A673 (cell line): ENCODE measurements around the gene FBXO11. TPM values are rescaled to one million over a fixed set of nuclear protein-coding genes. Genes with fewer than 3 reads are reported as not detected.

Source experiments
- BruUV-seq: library from RNA; stranded (reverse); fragments of 400-500 nt; replicated peaks from 2 replicates; lab custom pipeline; 2021; lab: Mats Ljungman, UMichigan
- CTCF ChIA-PET: fragments of 300-600 bp; sonication (Branson Sonifier 250); formaldehyde crosslinking; loops from one replicate; lab custom pipeline; 2022; ENCODE audit warnings: antibody characterized with exemption; lab: Charles Lee
- POLR2A ChIA-PET: fragments of 300-600 bp; sonication (Branson Sonifier 250); formaldehyde crosslinking; loops from one replicate; lab custom pipeline; 2022; ENCODE audit warnings: antibody characterized with exemption; ENCODE audit not compliant: low non-redundant PET; lab: Charles Lee
- DNase-seq: peaks from one replicate; pipeline ENCODE4 v3.0.0-alpha.2; 2015; ENCODE audit warnings: low spot score
- H3K27ac ChIP-seq: fragments of 200-600 bp; sonication (generic); 2 replicates; pipeline ENCODE4 v1.5.1; 2016; ENCODE audit warnings: mixed run types, low read depth, mild to moderate bottlenecking, mixed read lengths, antibody characterized with exemption, low read length; ENCODE audit not compliant: poor library complexity, severe bottlenecking
- H3K27me3 ChIP-seq: fragments of 200-600 bp; sonication (generic); replicated peaks from 2 replicates; pipeline ENCODE4 v1.6.1; 2017; ENCODE audit warnings: mixed run types, low read depth, mild to moderate bottlenecking, mixed read lengths, antibody characterized with exemption, low read length; ENCODE audit not compliant: insufficient read depth, poor library complexity
- H3K36me3 ChIP-seq: fragments of 200-600 bp; sonication (generic); 2 replicates; pipeline ENCODE4 v1.6.1; 2016; ENCODE audit warnings: mixed run types, mild to moderate bottlenecking, mixed read lengths, antibody characterized with exemption, low read length; ENCODE audit not compliant: insufficient read depth, poor library complexity, severe bottlenecking
- H3K4me1 ChIP-seq: fragments of 200-600 bp; sonication (generic); 2 replicates; pipeline ENCODE4 v1.6.1; 2017; ENCODE audit warnings: mixed run types, mild to moderate bottlenecking, mixed read lengths, antibody characterized with exemption, low read length; ENCODE audit not compliant: insufficient read depth, poor library complexity, severe bottlenecking
- H3K4me3 ChIP-seq: fragments of 200-600 bp; sonication (generic); 2 replicates; pipeline ENCODE4 v1.5.1; 2016; ENCODE audit warnings: low read depth, mixed run types, mild to moderate bottlenecking, mixed read lengths, low read length; ENCODE audit not compliant: poor library complexity, severe bottlenecking
- H3K9me3 ChIP-seq: fragments of 200-600 bp; sonication (generic); 2 replicates; pipeline ENCODE4 v1.6.1; 2016; ENCODE audit warnings: mixed run types, low read depth, mild to moderate bottlenecking, mixed read lengths, antibody characterized with exemption, low read length; ENCODE audit not compliant: poor library complexity, severe bottlenecking
- EZH2 ChIP-seq: fragments of 200-600 bp; sonication (generic); IDR thresholded peaks from 2 replicates; pipeline ENCODE4 v1.6.1; 2017; ENCODE audit warnings: borderline replicate concordance, low read depth, mild to moderate bottlenecking, mixed read lengths, antibody characterized with exemption, low read length; ENCODE audit not compliant: poor library complexity, severe bottlenecking
- intact Hi-C: fragments of 100-400 bp; cut with micrococcal nuclease; formaldehyde crosslinking; loops from one replicate; pipeline ENCODE4 v1.10.0; 2022; ENCODE audit not compliant: unreplicated experiment
- total RNA-seq: library from RNA; stranded (reverse); gene quantifications from 2 replicates; pipeline ENCODE4 v1.2.3, GENCODE V29; 2021
- TF ChIP-seq, protein P1 (sequence below): fragments of 300-800, 200-600 bp; sonication (generic); conservative IDR thresholded peaks from 2 replicates; pipeline ENCODE4 v1.5.1; 2017; ENCODE audit warnings: low read depth, mild to moderate bottlenecking, antibody characterized with exemption, low read length, moderate library complexity, mixed read lengths

Gene FBXO11
- total RNA-seq, 1 experiment from 2014 or later, result 84.0 TPM

GRCh38 chr2:47833516-47833968 lies 72.8 kb downstream of the FBXO11 start:
- Histone ChIP-seq H3K27ac (no peak overlapping the region), H3K4me3 (no peak overlapping the region), H3K4me1 (no peaks in the 10 kb centered on the region), H3K36me3 (peaks cover 71% of the 10 kb centered on the region), H3K9me3 (no peaks in the 10 kb centered on the region), H3K27me3 (no peaks in the 10 kb centered on the region)
- TF ChIP-seq, protein P1, sequence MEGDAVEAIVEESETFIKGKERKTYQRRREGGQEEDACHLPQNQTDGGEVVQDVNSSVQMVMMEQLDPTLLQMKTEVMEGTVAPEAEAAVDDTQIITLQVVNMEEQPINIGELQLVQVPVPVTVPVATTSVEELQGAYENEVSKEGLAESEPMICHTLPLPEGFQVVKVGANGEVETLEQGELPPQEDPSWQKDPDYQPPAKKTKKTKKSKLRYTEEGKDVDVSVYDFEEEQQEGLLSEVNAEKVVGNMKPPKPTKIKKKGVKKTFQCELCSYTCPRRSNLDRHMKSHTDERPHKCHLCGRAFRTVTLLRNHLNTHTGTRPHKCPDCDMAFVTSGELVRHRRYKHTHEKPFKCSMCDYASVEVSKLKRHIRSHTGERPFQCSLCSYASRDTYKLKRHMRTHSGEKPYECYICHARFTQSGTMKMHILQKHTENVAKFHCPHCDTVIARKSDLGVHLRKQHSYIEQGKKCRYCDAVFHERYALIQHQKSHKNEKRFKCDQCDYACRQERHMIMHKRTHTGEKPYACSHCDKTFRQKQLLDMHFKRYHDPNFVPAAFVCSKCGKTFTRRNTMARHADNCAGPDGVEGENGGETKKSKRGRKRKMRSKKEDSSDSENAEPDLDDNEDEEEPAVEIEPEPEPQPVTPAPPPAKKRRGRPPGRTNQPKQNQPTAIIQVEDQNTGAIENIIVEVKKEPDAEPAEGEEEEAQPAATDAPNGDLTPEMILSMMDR, result no peak
- TF ChIP-seq EZH2, result no peak
- ChIA-PET CTCF (no interaction called here), POLR2A (no interaction called here)
- DNase-seq, result no peak
- intact Hi-C loops, result no loop called here
- no TSS peak for BruUV-seq

DNA sequence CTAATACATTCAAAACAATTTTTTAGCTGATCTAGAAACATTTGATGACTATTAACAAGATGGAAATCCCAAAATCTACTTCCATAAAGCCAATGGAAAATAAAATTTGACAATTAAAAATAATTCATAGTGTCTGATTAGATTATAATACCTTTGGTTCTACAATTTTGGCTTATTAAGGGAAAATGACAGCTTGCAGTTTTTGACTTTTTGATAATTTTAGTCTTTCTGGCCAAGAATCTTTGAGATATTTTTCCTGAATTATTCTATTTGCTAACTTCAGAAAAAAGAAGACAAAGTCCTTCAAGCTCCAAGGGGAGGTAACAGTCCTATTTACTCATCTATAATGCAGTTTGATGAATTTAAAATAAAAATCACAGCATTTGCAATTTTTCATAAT lies 83.8 kb downstream of the FBXO11 start:
- Histone ChIP-seq H3K27me3 (no peaks in the 10 kb centered on the region), H3K4me1 (no peaks in the 10 kb centered on the region), H3K4me3 (no peak overlapping the region), H3K27ac (no peak overlapping the region), H3K9me3 (no peaks in the 10 kb centered on the region), H3K36me3 (peaks cover 61% of the 10 kb centered on the region)
- intact Hi-C loops, result no loop called here
- ChIA-PET POLR2A (interaction anchor here (0.6 kb wide), 1 partner anchor 277 kb away, joined by 3 read pairs; no protein-coding TSS in a partner anchor), CTCF (no interaction called here)
- no peak for DNase-seq
- no TSS peak for BruUV-seq
- TF ChIP-seq, protein P1, result no peak
- TF ChIP-seq EZH2, result no peak

DNA sequence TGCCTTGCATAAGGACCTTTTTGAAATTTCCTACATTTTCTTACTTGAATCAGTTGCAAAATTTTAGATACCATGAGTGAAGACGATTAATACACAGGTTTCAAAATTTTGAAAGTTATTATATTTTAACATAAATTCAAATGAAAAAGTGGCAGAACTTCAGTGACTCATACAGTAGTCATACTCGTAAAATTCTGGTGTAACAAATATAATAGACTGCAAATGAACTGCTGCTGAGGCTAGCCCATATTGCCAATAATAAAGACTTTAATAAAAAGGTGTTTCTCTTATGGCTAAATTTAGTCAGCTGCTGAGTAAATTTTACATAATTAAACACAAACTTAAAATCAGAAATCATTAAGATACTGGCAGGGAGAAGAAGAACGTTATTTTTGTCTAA lies 86.5 kb downstream of the FBXO11 start:
- DNase-seq, result no peak
- no peak for TF ChIP-seq EZH2
- TF ChIP-seq, protein P1, result no peak
- BruUV-seq, result no TSS peak
- Histone ChIP-seq H3K9me3 (no peaks in the 10 kb centered on the region), H3K36me3 (peaks cover 77% of the 10 kb centered on the region), H3K27me3 (no peaks in the 10 kb centered on the region), H3K4me3 (no peak overlapping the region), H3K27ac (no peak overlapping the region), H3K4me1 (no peaks in the 10 kb centered on the region)
- ChIA-PET POLR2A (no interaction called here), CTCF (no interaction called here)
- intact Hi-C loops, result no loop called here
